T-cell (primary cell): Measurements from ENCODE around the gene SERPINH1. TPM values are rescaled to one million over a fixed set of nuclear protein-coding genes. Genes with fewer than 3 reads are reported as not detected.

Experiments
- ATAC-seq, 4 experiments: fragments of 200-7000 bp in 3 of 4; fragments of 150-1000 bp in 1 of 4; cut with Tn5 transposase; replicated peaks in 1 of 4; 1 replicate in 3 of 4; 2 replicates in 1 of 4; pipeline ENCODE4 v1.10.0; 2021; ENCODE audit warnings: moderate library complexity in 3 of 4, mild to moderate bottlenecking in 2 of 4, moderate number of reproducible peaks in 1 of 4
- CTCF ChIA-PET, 2 donors: fragments of 300-600 bp; sonication (Branson Sonifier 250); formaldehyde crosslinking; loops; one replicate each; lab custom pipeline; 2022; ENCODE audit warnings: antibody characterized with exemption in 2 of 2; lab: Charles Lee
- POLR2A ChIA-PET, 2 donors: fragments of 300-600 bp; sonication (Branson Sonifier 250); formaldehyde crosslinking; loops; one replicate each; lab custom pipeline; 2022; ENCODE audit warnings: antibody characterized with exemption in 2 of 2; lab: Charles Lee
- DNase-seq, 35 experiments: peaks; one replicate each; pipeline versions ENCODE4 v3.0.0 to v3.0.0-alpha.2; 2013 to 2023
- H3K27ac ChIP-seq: one replicate; pipeline ENCODE4 v1.5.1; 2013; ENCODE audit warnings: low read length
- H3K27me3 ChIP-seq, 2 experiments: replicated peaks in 1 of 2; 1 replicate in 1 of 2; 2 replicates in 1 of 2; pipeline versions ENCODE4 v1.6.1 to v1.7.0; 2013; ENCODE audit warnings: low read length in 1 of 2, mixed read lengths in 1 of 2; ENCODE audit not compliant: control insufficient read depth in 2 of 2, insufficient read depth in 2 of 2; ENCODE audit errors: extremely low read depth in 1 of 2
- H3K36me3 ChIP-seq, 2 donors: 1 replicate in 1 of 2; 2 replicates in 1 of 2; pipeline versions ENCODE4 v1.6.1 to v1.7.0; 2013; ENCODE audit warnings: low read length in 1 of 2; ENCODE audit not compliant: control insufficient read depth in 2 of 2, insufficient read depth in 1 of 2; ENCODE audit errors: extremely low read depth in 1 of 2
- H3K4me1 ChIP-seq, 2 experiments: 1 replicate in 1 of 2; 2 replicates in 1 of 2; pipeline versions ENCODE4 v1.6.1 to v1.7.0; 2013; ENCODE audit warnings: low read length in 2 of 2, mixed read lengths in 1 of 2; ENCODE audit not compliant: insufficient read depth in 2 of 2, control insufficient read depth in 1 of 2; ENCODE audit errors: extremely low read depth in 1 of 2
- H3K4me3 ChIP-seq, 2 donors: 1 replicate in 1 of 2; 2 replicates in 1 of 2; pipeline versions ENCODE4 v1.5.1 to v1.7.0; 2013; ENCODE audit warnings: mild to moderate bottlenecking in 2 of 2, low read length in 1 of 2, moderate library complexity in 1 of 2; ENCODE audit not compliant: control insufficient read depth in 1 of 2; ENCODE audit errors: extremely low read depth in 1 of 2
- H3K9me3 ChIP-seq: 2 replicates; pipeline ENCODE4 v1.7.0; 2013
- H3K27ac Mint-ChIP-seq, 2 donors: one replicate each; pipeline ENCODE4 v1.8.0; 2020 to 2021; ENCODE audit warnings: mild to moderate bottlenecking in 2 of 2, mixed read lengths in 2 of 2
- H3K27me3 Mint-ChIP-seq, 2 donors: one replicate each; pipeline ENCODE4 v1.8.0; 2021 to 2022; ENCODE audit warnings: mixed read lengths in 2 of 2
- H3K36me3 Mint-ChIP-seq: one replicate; pipeline ENCODE4 v1.8.0; 2021; ENCODE audit warnings: mixed read lengths
- H3K4me1 Mint-ChIP-seq, 3 donors: one replicate each; pipeline ENCODE4 v1.8.0; 2020 to 2022; ENCODE audit warnings: mixed read lengths in 3 of 3, mild to moderate bottlenecking in 1 of 3
- H3K4me3 Mint-ChIP-seq, 3 donors: one replicate each; pipeline ENCODE4 v1.8.0; 2020 to 2022; ENCODE audit warnings: mild to moderate bottlenecking in 3 of 3, mixed read lengths in 3 of 3, moderate library complexity in 3 of 3
- H3K9me3 Mint-ChIP-seq, 3 donors: one replicate each; pipeline ENCODE4 v1.8.0; 2020 to 2022; ENCODE audit warnings: mixed read lengths in 3 of 3
- WGBS: methylation state at CpG from one replicate; pipeline ENCODE4 v1.1.5; 2013; ENCODE audit warnings: missing lambda C conversion rate; ENCODE audit not compliant: insufficient coverage; 5-methylcytosine and 5-hydroxymethylcytosine counted together
- total RNA-seq, 35 experiments: library from RNA in 6 of 35; stranded (reverse) in 6 of 35; fragments of 120-200 nt in 1 of 35; gene quantifications; one replicate each; pipeline versions ENCODE4 v1.2.1 to v1.2.4 and lab custom pipeline; 2013 to 2026

SERPINH1 gene
- total RNA-seq, 5 donors from 2014 or later (not counting 1 experiment from before 2014, with no cell fraction given) = 5.2 to 16.4 (median 13.9) TPM

- POLR2A ChIA-PET = no interaction called here
- no peak for ATAC-seq
Observed at GRCh38 chr11:75616281-75616680, 54.2 kb downstream of the SERPINH1 start.

More at GRCh38 chr11:75616281-75616680, 54.2 kb downstream of the SERPINH1 start:
- Histone ChIP-seq H3K9me3 (no peaks in the 10 kb centered on the region), H3K27ac (no peak overlapping the region), H3K4me1 (no peaks in the 10 kb centered on the region), H3K4me3 (no peak overlapping the region), H3K36me3 (no peaks in the 10 kb centered on the region), H3K27me3 (peaks cover 0 to 5% of the 10 kb centered on the region in 2 experiments)
- H3K4me1 Mint-ChIP-seq = no peaks in the 10 kb centered on the region
- 87% methylated on average over 4 of the region's 5 CpGs for WGBS
- no peak for DNase-seq
- H3K4me3 Mint-ChIP-seq = no peak overlapping the region
- peaks cover 0 to 2% (median 0%) of the 10 kb centered on the region in 3 donors for H3K9me3 Mint-ChIP-seq
- CTCF ChIA-PET = no interaction called here
- peaks cover 0 to 16% of the 10 kb centered on the region in 2 donors for H3K27me3 Mint-ChIP-seq
- H3K27ac Mint-ChIP-seq = no peak overlapping the region
- no peaks in the 10 kb centered on the region for H3K36me3 Mint-ChIP-seq

Other genes with a start within 250 kb of the SERPINH1 start
- 10 to 100 TPM; 37.2 to 57.3 (median 47.3) TPM for gene ARRB1, start 210.6 kb upstream of the SERPINH1 start, total RNA-seq
- 1,000 to 10,000 TPM; 4,604 to 5,380 (median 4,830) TPM for gene RPS3, start 162.7 kb upstream of the SERPINH1 start, total RNA-seq
- gene KLHL35, start 129.1 kb upstream of the SERPINH1 start, total RNA-seq = 1 to 10 TPM in 4 of 5 donors, under 1 TPM in 1; 0.33 to 2.9 (median 1.5) TPM
- gene GDPD5, start 36.3 kb upstream of the SERPINH1 start, total RNA-seq = 10 to 100 TPM; 31.4 to 81.3 (median 70.9) TPM
- gene MAP6, start 106.8 kb downstream of the SERPINH1 start, total RNA-seq = under 1 TPM in 3 of 5 donors, not detected in 2; 0.19 to 0.35 (median 0.30) TPM
- gene MOGAT2, start 155.6 kb downstream of the SERPINH1 start, total RNA-seq = under 1 TPM in 1 of 5 donors, not detected in 4; 0.23 TPM
- gene DGAT2, start 206.5 kb downstream of the SERPINH1 start, total RNA-seq = 1 to 10 TPM in 1 of 5 donors, under 1 TPM in 4; 0.14 to 1.2 (median 0.61) TPM